ENCODE measurements around the gene SLX4.

The SLX4 gene

GRCh38 chr16:3554351-3554928 lies 57.0 kb downstream of the SLX4 start:
- no peak for TF ChIP-seq POLR2AphosphoS5 (IDR thresholded peaks at IDR 0.05; ENCODE audit: low read depth, low read length)
- TF ChIP-seq POLR2A (IDR thresholded peaks at IDR 0.05; ENCODE audit: low read depth, low read length): no peak
- TF ChIP-seq TAF1 (IDR thresholded peaks at IDR 0.05; ENCODE audit: borderline replicate concordance, low read depth, low read length): no peak
- FAIRE-seq: no peak
- no peak for DNase-seq (ENCODE audit: insufficient read length)

GRCh38 chr16:3553138-3553923 lies 58.1 kb downstream of the SLX4 start:
- TF ChIP-seq POLR2A (IDR thresholded peaks at IDR 0.05; ENCODE audit: low read depth, low read length) (no peak), POLR2AphosphoS5 (IDR thresholded peaks at IDR 0.05; ENCODE audit: low read depth, low read length) (no peak), TAF1 (IDR thresholded peaks at IDR 0.05; ENCODE audit: borderline replicate concordance, low read depth, low read length) (no peak)
- DNase-seq (ENCODE audit: insufficient read length): no peak
- FAIRE-seq: no peak

- no peak for DNase-seq (ENCODE audit: insufficient read length)
- no peak for FAIRE-seq
- TF ChIP-seq POLR2A (IDR thresholded peaks at IDR 0.05; ENCODE audit: low read depth, low read length): no peak
- TF ChIP-seq POLR2AphosphoS5 (IDR thresholded peaks at IDR 0.05; ENCODE audit: low read depth, low read length): no peak
- TF ChIP-seq TAF1 (IDR thresholded peaks at IDR 0.05; ENCODE audit: borderline replicate concordance, low read depth, low read length): no peak
Observed at GRCh38 chr16:3550851-3551847, 60.3 kb downstream of the SLX4 start.

DNA sequence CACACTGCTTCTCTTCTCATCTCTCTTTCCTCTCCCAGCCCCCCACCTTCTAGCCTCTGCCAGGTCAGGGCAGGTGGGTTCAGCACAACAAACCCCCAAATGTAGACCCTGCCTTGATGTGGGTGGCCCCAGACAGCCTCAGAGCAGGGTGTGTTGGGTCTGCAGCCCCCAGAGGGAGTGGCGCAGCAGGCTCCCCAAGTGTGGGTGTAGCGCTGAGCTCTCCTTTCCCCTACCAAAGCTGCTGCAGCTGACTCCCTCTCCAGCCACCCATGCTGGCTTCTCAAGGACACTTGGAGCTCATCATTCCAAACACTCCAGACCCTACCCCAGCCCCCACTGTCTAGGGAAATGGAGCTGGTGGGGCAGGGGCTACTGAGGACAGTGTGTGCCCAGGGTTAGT lies 61.5 kb downstream of the SLX4 start:
- DNase-seq (ENCODE audit: insufficient read length) (no peak), FAIRE-seq (no peak)
- TF ChIP-seq POLR2AphosphoS5 (IDR thresholded peaks at IDR 0.05; ENCODE audit: low read depth, low read length): no peak
- TF ChIP-seq TAF1 (IDR thresholded peaks at IDR 0.05; ENCODE audit: borderline replicate concordance, low read depth, low read length): no peak
- no peak for TF ChIP-seq POLR2A (IDR thresholded peaks at IDR 0.05; ENCODE audit: low read depth, low read length)

- DNase-seq (ENCODE audit: insufficient read length) (no peak), FAIRE-seq (no peak)
- TF ChIP-seq POLR2A (IDR thresholded peaks at IDR 0.05; ENCODE audit: low read depth, low read length) (no peak), TAF1 (IDR thresholded peaks at IDR 0.05; ENCODE audit: borderline replicate concordance, low read depth, low read length) (no peak), POLR2AphosphoS5 (IDR thresholded peaks at IDR 0.05; ENCODE audit: low read depth, low read length) (no peak)
Observed at GRCh38 chr16:3548859-3549258, 62.5 kb downstream of the SLX4 start.

DNA sequence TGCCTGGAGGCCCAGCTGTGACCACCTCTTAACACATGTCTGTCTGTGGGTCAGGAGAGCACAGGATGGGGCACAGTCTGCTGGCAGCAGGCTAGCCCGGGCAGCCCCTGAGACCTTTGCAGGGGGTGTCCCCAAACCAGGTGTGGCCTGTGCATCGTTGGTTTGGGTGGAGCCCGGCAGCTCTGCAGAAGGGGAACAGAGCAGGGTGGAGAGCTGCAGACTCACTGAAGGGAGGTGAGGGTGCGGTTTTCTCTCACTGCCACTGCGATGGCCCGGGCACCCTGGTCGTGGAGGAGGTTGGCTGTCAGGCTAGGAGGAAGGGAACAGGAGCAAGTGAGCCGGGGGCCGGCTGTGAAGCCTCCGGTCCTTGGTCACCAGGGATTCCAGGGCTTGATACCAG lies 63.0 kb downstream of the SLX4 start:
- TF ChIP-seq TAF1 (IDR thresholded peaks at IDR 0.05; ENCODE audit: borderline replicate concordance, low read depth, low read length): no peak
- no peak for TF ChIP-seq POLR2A (IDR thresholded peaks at IDR 0.05; ENCODE audit: low read depth, low read length)
- no peak for TF ChIP-seq POLR2AphosphoS5 (IDR thresholded peaks at IDR 0.05; ENCODE audit: low read depth, low read length)
- FAIRE-seq: no peak
- DNase-seq (ENCODE audit: insufficient read length): no peak

GRCh38 chr16:3546986-3547682 lies 64.3 kb downstream of the SLX4 start:
- no peak for TF ChIP-seq POLR2AphosphoS5 (IDR thresholded peaks at IDR 0.05; ENCODE audit: low read depth, low read length)
- TF ChIP-seq TAF1 (IDR thresholded peaks at IDR 0.05; ENCODE audit: borderline replicate concordance, low read depth, low read length): no peak
- TF ChIP-seq POLR2A (IDR thresholded peaks at IDR 0.05; ENCODE audit: low read depth, low read length): no peak
- DNase-seq (ENCODE audit: insufficient read length) (no peak), FAIRE-seq (no peak)

DNA sequence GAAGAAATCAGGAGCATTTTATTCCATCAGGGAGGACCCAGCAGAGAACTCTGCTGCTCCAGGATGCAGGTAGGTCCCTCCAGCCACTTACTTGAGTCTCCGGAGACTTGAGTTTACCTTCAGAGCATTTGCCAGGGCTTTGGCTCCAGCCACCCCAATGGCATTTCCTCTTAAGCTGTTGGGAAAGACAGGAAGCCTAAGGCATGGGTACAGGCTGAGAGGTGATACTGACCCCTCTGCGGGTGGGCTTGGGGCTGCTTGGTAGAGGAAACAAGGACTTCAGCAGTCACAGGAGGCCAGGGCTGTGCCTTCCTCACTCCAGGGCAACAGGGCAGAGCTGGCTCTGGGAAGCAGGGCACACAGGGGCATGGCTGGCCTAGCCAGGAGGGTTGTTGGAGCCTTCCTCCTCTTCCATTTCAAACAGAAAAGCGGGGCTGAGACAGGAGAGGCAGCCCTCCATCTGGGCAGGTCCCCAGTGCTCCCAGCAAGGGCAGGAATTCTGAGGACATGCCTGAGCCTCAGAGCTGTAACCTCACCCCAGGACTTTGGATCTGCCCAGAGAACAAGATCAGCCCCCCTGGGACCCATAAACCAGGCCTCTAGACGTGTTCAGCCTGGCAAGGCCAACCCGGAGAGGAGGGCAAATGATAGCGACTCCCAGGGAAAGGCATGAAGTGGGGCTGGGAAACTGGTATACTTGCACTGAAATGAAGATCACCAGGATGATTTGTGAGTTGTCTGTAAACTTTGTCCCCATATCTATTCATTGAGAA lies 68.6 kb downstream of the SLX4 start:
- no peak for FAIRE-seq
- TF ChIP-seq POLR2AphosphoS5 (IDR thresholded peaks at IDR 0.05; ENCODE audit: low read depth, low read length) (no peak), POLR2A (IDR thresholded peaks at IDR 0.05; ENCODE audit: low read depth, low read length) (no peak), TAF1 (IDR thresholded peaks at IDR 0.05; ENCODE audit: borderline replicate concordance, low read depth, low read length) (no peak)

DNA sequence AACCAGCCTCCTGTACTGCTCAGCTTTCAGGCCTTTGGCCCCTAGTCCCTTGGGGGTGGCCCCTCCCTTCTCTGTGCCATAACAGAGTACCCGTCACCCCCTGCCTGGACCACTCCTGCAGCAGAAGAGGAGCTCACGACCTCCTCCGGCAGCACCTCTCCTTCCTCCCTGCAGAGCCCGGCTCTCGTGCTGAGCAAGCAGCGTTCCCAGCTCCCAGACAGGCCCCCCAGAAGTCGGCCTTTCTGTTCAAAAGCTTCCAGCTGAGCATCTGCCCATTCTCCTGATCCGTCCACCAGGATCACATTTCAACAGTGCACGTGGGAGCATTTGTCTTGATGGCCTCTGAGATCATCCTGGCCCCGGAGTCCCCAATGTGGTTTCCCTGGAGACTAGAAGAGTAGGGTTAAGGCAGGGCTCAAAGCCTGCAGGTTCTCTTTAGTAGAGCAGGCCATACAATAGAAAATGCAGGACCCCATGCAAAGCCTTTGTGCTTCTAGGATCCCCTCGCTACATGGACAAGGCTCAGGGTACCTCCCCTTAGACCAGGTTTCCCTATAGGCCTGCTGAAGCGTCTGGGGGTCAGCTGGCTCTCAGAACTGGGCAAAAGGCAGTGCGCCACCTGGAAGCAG lies 69.8 kb downstream of the SLX4 start:
- TF ChIP-seq TAF1 (IDR thresholded peaks at IDR 0.05; ENCODE audit: borderline replicate concordance, low read depth, low read length) (no peak), POLR2A (IDR thresholded peaks at IDR 0.05; ENCODE audit: low read depth, low read length) (no peak), POLR2AphosphoS5 (IDR thresholded peaks at IDR 0.05; ENCODE audit: low read depth, low read length) (no peak)
- FAIRE-seq (no peak), DNase-seq (ENCODE audit: insufficient read length) (no peak)

More for the DNA sequence above, 68.6 kb downstream of the SLX4 start:
- DNase-seq (ENCODE audit: insufficient read length): no peak

DNA sequence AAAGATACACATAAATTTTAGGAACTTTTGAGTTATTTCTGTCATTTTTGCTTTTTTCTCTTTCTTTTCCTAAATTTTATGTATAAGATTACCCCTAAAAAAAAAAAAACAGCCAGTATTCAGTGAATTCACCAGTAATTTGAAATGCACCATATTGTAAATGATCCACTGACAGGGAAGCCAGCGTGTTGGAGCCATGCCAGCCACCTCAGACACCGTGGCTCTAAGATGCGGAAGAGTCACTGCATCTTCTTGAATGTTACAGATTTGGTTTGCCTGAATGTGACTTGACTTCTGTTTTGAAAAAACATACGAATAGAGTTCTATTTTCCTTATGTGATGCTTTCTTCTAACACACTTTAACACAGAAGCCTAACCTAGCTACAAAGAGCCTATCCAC lies 73.2 kb downstream of the SLX4 start:
- no peak for TF ChIP-seq TAF1 (IDR thresholded peaks at IDR 0.05; ENCODE audit: borderline replicate concordance, low read depth, low read length)
- no peak for TF ChIP-seq POLR2AphosphoS5 (IDR thresholded peaks at IDR 0.05; ENCODE audit: low read depth, low read length)
- no peak for TF ChIP-seq POLR2A (IDR thresholded peaks at IDR 0.05; ENCODE audit: low read depth, low read length)
- FAIRE-seq (no peak), DNase-seq (ENCODE audit: insufficient read length) (no peak)

Data from GM12892 (cell line).